Type B pancreatic cell (in vitro differentiated cells): ENCODE measurements around the gene KMT2D. TPM values are rescaled to one million over a fixed set of nuclear protein-coding genes. Genes with fewer than 3 reads are reported as not detected.

Experiments
- DNase-seq: peaks from one replicate; pipeline ENCODE4 v3.0.0; 2021; ENCODE audit warnings: mixed read lengths; ENCODE audit not compliant: unreplicated experiment; ENCODE audit errors: extremely low spot score
- H3K27ac Mint-ChIP-seq: 2 replicates; pipeline ENCODE4 v1.8.0; 2021; ENCODE audit warnings: mild to moderate bottlenecking, mixed read lengths
- H3K27me3 Mint-ChIP-seq: 2 replicates; pipeline ENCODE4 v1.8.0; 2021; ENCODE audit warnings: mixed read lengths
- H3K36me3 Mint-ChIP-seq: 2 replicates; pipeline ENCODE4 v1.8.0; 2021; ENCODE audit warnings: mixed read lengths
- H3K4me1 Mint-ChIP-seq: one replicate; pipeline ENCODE4 v1.8.0; 2021; ENCODE audit warnings: mixed read lengths; ENCODE audit not compliant: unreplicated experiment
- H3K4me3 Mint-ChIP-seq: 2 replicates; pipeline ENCODE4 v1.8.0; 2021; ENCODE audit warnings: mild to moderate bottlenecking, mixed read lengths
- H3K9me3 Mint-ChIP-seq: 2 replicates; pipeline ENCODE4 v1.8.0; 2021; ENCODE audit warnings: mixed read lengths
- CTCF ChIP-seq: fragments of 200-600 bp; sonication (generic); conservative IDR thresholded peaks from 2 replicates; pipeline ENCODE4 v1.5.0; 2021; ENCODE audit warnings: antibody characterized with exemption, mild to moderate bottlenecking
- total RNA-seq: library from RNA; stranded (reverse); gene quantifications from 2 replicates; pipeline ENCODE4 v1.2.1, GENCODE V29; 2021; ENCODE audit warnings: low replicate concordance

KMT2D gene
- total RNA-seq, 1 donor from 2014 or later: 97.6 TPM

GRCh38 chr12:49043241-49043640 lies 17.4 kb downstream of the KMT2D start:
- Mint-ChIP-seq H3K4me3 (no peak overlapping the region), H3K9me3 (no peaks in the 10 kb centered on the region), H3K27ac (no peak overlapping the region), H3K4me1 (no peaks in the 10 kb centered on the region), H3K27me3 (no peaks in the 10 kb centered on the region), H3K36me3 (peaks cover 27% of the 10 kb centered on the region)
- TF ChIP-seq CTCF: no peak
- DNase-seq: no peak

GRCh38 chr12:49041881-49042484 lies 18.6 kb downstream of the KMT2D start:
- no peak for TF ChIP-seq CTCF
- no peak overlapping the region for H3K27ac Mint-ChIP-seq
- H3K27me3 Mint-ChIP-seq: no peaks in the 10 kb centered on the region
- H3K4me1 Mint-ChIP-seq: no peaks in the 10 kb centered on the region
- no peak overlapping the region for H3K4me3 Mint-ChIP-seq
- H3K36me3 Mint-ChIP-seq: peaks cover 22% of the 10 kb centered on the region
- DNase-seq: no peak
- H3K9me3 Mint-ChIP-seq: no peaks in the 10 kb centered on the region

- no peak for TF ChIP-seq CTCF
- Mint-ChIP-seq H3K4me3 (no peak overlapping the region), H3K27ac (no peak overlapping the region), H3K27me3 (no peaks in the 10 kb centered on the region), H3K9me3 (no peaks in the 10 kb centered on the region), H3K4me1 (no peaks in the 10 kb centered on the region), H3K36me3 (peaks cover 25% of the 10 kb centered on the region)
- DNase-seq: no peak
Observed at GRCh38 chr12:49041036-49041880, 19.3 kb downstream of the KMT2D start.

- no peak overlapping the region for H3K27ac Mint-ChIP-seq
- no peaks in the 10 kb centered on the region for H3K4me1 Mint-ChIP-seq
- H3K9me3 Mint-ChIP-seq: no peaks in the 10 kb centered on the region
- peaks cover 22% of the 10 kb centered on the region for H3K36me3 Mint-ChIP-seq
- no peak for TF ChIP-seq CTCF
- H3K4me3 Mint-ChIP-seq: no peak overlapping the region
- DNase-seq: no peak
- H3K27me3 Mint-ChIP-seq: no peaks in the 10 kb centered on the region
Observed at GRCh38 chr12:49040364-49040855, 20.2 kb downstream of the KMT2D start.

GRCh38 chr12:49039421-49040363 lies 20.9 kb downstream of the KMT2D start:
- Mint-ChIP-seq H3K36me3 (peaks cover 21% of the 10 kb centered on the region), H3K4me1 (no peaks in the 10 kb centered on the region)
- no peak for DNase-seq

More at GRCh38 chr12:49039421-49040363, 20.9 kb downstream of the KMT2D start:
- no peak overlapping the region for H3K27ac Mint-ChIP-seq
- TF ChIP-seq CTCF: no peak
- H3K4me3 Mint-ChIP-seq: no peak overlapping the region
- H3K27me3 Mint-ChIP-seq: no peaks in the 10 kb centered on the region
- no peaks in the 10 kb centered on the region for H3K9me3 Mint-ChIP-seq
